GM23338 (cell line): ENCODE results near the gene GNPTG.

ENCODE experiments used
- CREB1 ChIP-seq: fragments of 250-450 bp; sonication (Bioruptor Pico); IDR thresholded peaks from 2 replicates; pipeline ENCODE4 v1.5.0; 2020; ENCODE audit warnings: low read depth, mild to moderate bottlenecking, moderate library complexity
- JUNB ChIP-seq: IDR thresholded peaks from one replicate; pipeline ENCODE4 v1.6.1; 2016; ENCODE audit warnings: antibody characterized with exemption; ENCODE audit not compliant: unreplicated experiment
- TF ChIP-seq, protein P1 (sequence below), 2 experiments: fragments of 200-600 bp in 1 of 2; sonication (generic) in 1 of 2; conservative IDR thresholded peaks; 2 replicates each; pipeline versions ENCODE4 v1.5.1 to v1.6.1; 2016 to 2017; ENCODE audit warnings: antibody characterized with exemption in 2 of 2, low read depth in 2 of 2, mild to moderate bottlenecking in 2 of 2, moderate library complexity in 1 of 2

DNA sequence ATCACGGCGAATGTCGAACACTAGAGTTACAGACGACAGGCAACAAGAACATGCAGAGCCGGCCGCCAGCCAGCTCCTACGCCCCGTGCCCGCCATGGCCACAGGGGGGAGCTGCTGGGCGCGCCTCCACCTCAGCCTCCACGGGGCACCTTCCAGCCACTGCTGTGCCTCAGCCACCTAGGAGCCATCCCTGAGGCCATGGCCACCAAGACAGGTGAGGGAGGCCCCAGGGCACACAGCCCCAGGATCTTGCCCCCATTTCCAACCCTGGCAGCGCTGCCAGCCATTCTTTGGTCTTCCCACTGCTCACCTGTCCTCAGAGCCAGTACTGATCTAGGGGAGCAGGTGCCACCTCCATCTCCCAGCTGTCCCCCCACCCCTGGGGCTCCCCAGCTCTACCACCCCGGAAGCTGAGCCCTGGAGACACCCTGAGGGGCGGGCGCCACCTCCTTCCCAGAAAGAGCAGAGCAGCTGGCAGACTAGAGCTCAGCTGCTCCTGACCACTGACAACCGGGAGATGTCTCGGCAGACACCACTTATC is 11.8 kb downstream of the GNPTG start:
- no peak for TF ChIP-seq CREB1 (CRISPR knock-in tag)
- TF ChIP-seq, protein P1, sequence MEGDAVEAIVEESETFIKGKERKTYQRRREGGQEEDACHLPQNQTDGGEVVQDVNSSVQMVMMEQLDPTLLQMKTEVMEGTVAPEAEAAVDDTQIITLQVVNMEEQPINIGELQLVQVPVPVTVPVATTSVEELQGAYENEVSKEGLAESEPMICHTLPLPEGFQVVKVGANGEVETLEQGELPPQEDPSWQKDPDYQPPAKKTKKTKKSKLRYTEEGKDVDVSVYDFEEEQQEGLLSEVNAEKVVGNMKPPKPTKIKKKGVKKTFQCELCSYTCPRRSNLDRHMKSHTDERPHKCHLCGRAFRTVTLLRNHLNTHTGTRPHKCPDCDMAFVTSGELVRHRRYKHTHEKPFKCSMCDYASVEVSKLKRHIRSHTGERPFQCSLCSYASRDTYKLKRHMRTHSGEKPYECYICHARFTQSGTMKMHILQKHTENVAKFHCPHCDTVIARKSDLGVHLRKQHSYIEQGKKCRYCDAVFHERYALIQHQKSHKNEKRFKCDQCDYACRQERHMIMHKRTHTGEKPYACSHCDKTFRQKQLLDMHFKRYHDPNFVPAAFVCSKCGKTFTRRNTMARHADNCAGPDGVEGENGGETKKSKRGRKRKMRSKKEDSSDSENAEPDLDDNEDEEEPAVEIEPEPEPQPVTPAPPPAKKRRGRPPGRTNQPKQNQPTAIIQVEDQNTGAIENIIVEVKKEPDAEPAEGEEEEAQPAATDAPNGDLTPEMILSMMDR (conservative IDR thresholded peaks at IDR 0.05; ENCODE audit: low read depth in 2 of 2) = peak; percentile 69 to 91
- no peak for TF ChIP-seq JUNB
